ENCODE data around the gene BCL3. TPM values are rescaled to one million over a fixed set of nuclear protein-coding genes. Genes with fewer than 3 reads are reported as not detected.
"Not testable (repeated sequence)": the region's sequence is repeated elsewhere in the genome, so short reads cannot be mapped to it uniquely, and the experiment has no call there.

BCL3 gene
- total and polyA plus RNA-seq, 12 donors, result 7.1 to 76.3 (median 20.9) TPM

DNA sequence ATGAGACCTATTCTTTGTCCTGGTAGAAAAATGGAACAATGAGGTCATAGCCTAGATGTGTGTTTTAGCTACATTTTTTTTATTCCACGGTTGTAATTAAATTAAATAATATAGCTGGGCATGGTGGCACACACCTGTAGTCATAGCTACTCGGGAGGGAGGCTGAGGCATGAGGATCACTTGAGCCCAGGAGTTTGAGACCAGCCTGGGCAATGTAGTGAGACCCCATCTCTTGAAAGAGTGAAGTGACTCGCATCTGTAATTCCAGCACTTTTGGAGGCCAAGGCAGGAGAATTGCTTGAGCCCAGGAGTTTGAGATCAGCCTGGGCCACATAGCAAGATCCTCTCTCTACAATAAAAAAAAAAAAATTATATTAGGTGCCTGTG lies 17.4 kb downstream of the BCL3 start:
- peak overlapping the region in 1 of 10 donors; percentile 70 for H3K27ac ChIP-seq
- WGBS, 2 donors, result 92 to 93% methylated on average over 3 of the region's 3 CpGs
- no peak for DNase-seq
- H3K4me1 ChIP-seq, result peaks cover 0 to 73% (median 0%) of the 10 kb centered on the region in 9 donors
- TF ChIP-seq, protein P1, sequence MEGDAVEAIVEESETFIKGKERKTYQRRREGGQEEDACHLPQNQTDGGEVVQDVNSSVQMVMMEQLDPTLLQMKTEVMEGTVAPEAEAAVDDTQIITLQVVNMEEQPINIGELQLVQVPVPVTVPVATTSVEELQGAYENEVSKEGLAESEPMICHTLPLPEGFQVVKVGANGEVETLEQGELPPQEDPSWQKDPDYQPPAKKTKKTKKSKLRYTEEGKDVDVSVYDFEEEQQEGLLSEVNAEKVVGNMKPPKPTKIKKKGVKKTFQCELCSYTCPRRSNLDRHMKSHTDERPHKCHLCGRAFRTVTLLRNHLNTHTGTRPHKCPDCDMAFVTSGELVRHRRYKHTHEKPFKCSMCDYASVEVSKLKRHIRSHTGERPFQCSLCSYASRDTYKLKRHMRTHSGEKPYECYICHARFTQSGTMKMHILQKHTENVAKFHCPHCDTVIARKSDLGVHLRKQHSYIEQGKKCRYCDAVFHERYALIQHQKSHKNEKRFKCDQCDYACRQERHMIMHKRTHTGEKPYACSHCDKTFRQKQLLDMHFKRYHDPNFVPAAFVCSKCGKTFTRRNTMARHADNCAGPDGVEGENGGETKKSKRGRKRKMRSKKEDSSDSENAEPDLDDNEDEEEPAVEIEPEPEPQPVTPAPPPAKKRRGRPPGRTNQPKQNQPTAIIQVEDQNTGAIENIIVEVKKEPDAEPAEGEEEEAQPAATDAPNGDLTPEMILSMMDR (IDR thresholded peaks at IDR 0.05), result no peak
- peaks cover 0 to 11% (median 0%) of the 10 kb centered on the region in 9 donors for H3K36me3 ChIP-seq
- H3K27me3 ChIP-seq, result no peaks in the 10 kb centered on the region
- intact Hi-C loops (cut with DNase I), result no loop called here
- H3K9me3 ChIP-seq, result peaks cover 0 to 8% (median 0%) of the 10 kb centered on the region in 11 donors
- no peak for ATAC-seq
- no peak overlapping the region for H3K4me3 ChIP-seq

GRCh38 chr19:44767295-44768180 lies 19.0 kb downstream of the BCL3 start:
- peaks cover 0 to 67% (median 0%) of the 10 kb centered on the region in 9 donors for H3K4me1 ChIP-seq
- TF ChIP-seq, protein P1 (IDR thresholded peaks at IDR 0.05), result no peak
- WGBS, 2 donors, result 77 to 79% methylated on average over 11 of the region's 11 CpGs
- H3K9me3 ChIP-seq, result peaks cover 0 to 8% (median 0%) of the 10 kb centered on the region in 11 donors
- peaks cover 0 to 6% (median 0%) of the 10 kb centered on the region in 7 donors for H3K27me3 ChIP-seq
- no peaks in the 10 kb centered on the region for H3K36me3 ChIP-seq
- no peak overlapping the region for H3K4me3 ChIP-seq
- ATAC-seq, result no peak
- no peak for DNase-seq
- H3K27ac ChIP-seq, result peak overlapping the region in 1 of 10 donors; percentile 55
- intact Hi-C loops (cut with DNase I), result no loop called here

GRCh38 chr19:44770550-44771257 lies 22.2 kb downstream of the BCL3 start:
- ATAC-seq (peak; percentile 94 to 99 (median 97)), DNase-seq (peak; percentile 88 to 91)
- Histone ChIP-seq H3K4me1 (peaks cover 0 to 41% (median 0%) of the 10 kb centered on the region in 9 donors), H3K27me3 (peaks cover 0 to 7% (median 0%) of the 10 kb centered on the region in 7 donors), H3K9me3 (peaks cover 0 to 8% (median 0%) of the 10 kb centered on the region in 11 donors), H3K4me3 (peak overlapping the region in 1 of 10 donors; percentile 10), H3K27ac (peak overlapping the region in 1 of 10 donors; percentile 72), H3K36me3 (no peaks in the 10 kb centered on the region)
- TF ChIP-seq, protein P1 (IDR thresholded peaks at IDR 0.05), result peak; percentile 82 to 95 (median 88)
- intact Hi-C loops (cut with DNase I), result loop anchor here in 9 of 10 donors (1.0 to 10.0 kb wide), 8 partner anchors 46 to 198 kb away; no protein-coding TSS in a partner anchor
- WGBS, 2 donors, result 19 to 22% methylated on average over 15 of the region's 15 CpGs

GRCh38 chr19:44772144-44772543 lies 23.6 kb downstream of the BCL3 start:
- WGBS, 2 donors, result 58 to 77% methylated on average over 18 of the region's 18 CpGs
- ATAC-seq, DNase-seq, H3K27ac ChIP-seq, H3K9me3 ChIP-seq, H3K36me3 ChIP-seq, H3K27me3 ChIP-seq, H3K4me3 ChIP-seq: not testable (repeated sequence)
- peaks cover 0 to 30% (median 0%) of the 10 kb centered on the region in 9 donors for H3K4me1 ChIP-seq
- intact Hi-C loops (cut with DNase I), result loop anchor here in 7 of 10 donors (2.0 to 10.0 kb wide), 4 partner anchors 49 to 200 kb away; no protein-coding TSS in a partner anchor

All from heart right ventricle (tissue), 16 donors.